ENCODE data around the gene KCNK10.
"Not testable (repeated sequence)": the region's sequence is repeated elsewhere in the genome, so short reads cannot be mapped to it uniquely, and the experiment has no call there.

The KCNK10 gene

DNA sequence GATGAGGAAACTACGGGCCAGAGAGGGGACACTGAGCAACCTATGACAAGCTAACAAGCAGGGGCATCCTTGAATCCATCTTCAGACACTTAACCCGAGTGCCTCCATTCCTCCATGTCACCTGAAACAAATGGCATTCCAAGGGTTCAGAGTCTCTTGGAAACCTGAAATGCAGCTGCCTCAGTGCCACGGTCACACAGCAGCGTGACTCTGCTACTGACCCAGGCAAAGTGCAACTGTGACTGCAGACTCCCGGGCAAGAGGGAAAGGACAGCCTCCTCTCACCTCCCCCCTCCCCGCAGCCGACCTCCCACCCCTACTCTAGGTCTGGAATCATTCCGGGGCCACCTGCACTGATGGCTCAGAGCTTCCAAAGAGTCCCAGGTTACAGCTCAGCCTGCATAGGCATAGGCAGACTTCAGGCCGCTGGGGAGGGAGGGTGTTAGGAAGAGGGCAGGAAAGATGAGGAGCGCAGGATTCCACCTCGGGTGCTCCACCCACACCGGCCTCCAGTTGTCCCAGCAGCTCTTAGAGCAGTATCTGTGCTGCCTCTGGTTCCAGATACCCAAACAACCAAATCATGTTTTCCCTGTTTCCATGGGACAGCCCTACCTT lies 53.2 kb downstream of the KCNK10 start:
- DNase-seq = no peak

DNA sequence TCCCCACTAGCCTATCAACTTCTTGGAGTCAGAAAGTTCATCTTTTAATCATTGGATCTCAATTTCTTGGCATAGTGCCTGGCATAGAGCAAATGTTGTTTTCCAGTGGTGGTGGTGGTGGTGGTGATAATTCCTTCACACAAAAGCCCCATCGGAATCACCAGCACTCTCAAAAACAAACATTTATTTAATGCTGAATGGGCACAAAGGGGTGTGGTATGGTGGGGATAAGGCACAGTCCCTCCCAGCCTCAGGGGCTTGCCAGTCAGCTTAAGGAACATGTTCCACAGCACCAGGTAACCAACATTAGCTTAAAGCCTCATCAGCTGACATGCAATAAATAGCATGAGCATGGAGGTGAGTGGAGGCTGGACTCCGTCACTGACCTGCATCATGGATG lies 56.6 kb downstream of the KCNK10 start:
- no peak for DNase-seq

DNA sequence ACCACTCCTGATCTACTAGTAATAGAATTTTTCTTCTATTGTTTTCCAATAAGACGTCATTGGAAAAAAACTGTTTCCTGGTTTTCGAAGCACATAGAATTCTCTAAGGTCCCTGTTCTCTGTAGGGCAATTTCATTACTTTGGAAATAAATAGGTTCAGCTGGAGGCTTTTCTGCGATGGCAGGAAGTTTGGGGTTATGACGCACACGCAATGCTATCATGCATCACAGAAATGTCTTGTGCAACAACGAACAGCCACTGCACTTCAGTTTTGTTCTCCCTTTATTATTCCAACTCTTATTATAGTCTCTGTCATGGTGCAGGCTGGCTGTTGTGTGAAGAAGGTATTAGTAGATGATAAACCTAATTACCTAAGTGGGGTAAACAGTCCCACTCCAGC lies 59.0 kb downstream of the KCNK10 start:
- no peak for DNase-seq

DNA sequence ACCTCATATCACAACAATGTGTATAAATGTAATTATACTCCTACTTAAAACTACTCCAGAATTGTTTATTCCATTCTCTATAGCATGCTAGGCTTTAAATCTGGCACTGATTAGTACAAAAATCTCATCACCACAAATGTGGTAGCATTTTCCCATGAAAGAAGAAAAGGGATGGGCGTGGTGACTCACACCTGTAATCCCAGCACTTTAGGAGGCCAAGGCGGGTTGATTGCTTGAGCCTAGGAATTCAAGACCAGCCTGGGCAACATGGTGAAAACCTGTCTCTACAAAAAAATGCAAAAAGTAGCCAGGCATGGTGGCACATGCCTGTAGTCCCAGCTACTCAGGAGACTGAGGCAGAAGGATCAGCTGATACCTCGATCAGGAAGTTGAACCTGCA lies 61.8 kb downstream of the KCNK10 start:
- not testable (repeated sequence) for DNase-seq

DNA sequence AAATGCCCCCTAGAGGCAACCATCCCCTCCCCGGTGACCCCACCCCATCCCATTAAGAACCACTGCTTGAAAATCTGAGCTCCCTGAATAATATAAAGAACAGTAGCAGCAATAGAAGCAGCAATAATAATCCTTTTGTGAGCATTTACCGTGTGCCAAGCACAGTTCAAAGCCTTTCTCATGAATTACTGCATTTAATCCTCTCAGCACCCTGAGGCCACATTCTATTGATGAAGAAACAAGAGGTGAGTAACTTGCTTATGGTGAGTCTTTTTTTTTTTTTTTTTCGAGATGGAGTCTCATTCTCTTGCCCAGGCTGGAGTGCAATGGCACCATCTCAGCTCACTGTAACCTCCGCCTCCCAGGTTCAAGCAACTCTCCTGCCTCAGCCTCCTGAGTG lies 65.0 kb downstream of the KCNK10 start:
- DNase-seq = no peak

DNA sequence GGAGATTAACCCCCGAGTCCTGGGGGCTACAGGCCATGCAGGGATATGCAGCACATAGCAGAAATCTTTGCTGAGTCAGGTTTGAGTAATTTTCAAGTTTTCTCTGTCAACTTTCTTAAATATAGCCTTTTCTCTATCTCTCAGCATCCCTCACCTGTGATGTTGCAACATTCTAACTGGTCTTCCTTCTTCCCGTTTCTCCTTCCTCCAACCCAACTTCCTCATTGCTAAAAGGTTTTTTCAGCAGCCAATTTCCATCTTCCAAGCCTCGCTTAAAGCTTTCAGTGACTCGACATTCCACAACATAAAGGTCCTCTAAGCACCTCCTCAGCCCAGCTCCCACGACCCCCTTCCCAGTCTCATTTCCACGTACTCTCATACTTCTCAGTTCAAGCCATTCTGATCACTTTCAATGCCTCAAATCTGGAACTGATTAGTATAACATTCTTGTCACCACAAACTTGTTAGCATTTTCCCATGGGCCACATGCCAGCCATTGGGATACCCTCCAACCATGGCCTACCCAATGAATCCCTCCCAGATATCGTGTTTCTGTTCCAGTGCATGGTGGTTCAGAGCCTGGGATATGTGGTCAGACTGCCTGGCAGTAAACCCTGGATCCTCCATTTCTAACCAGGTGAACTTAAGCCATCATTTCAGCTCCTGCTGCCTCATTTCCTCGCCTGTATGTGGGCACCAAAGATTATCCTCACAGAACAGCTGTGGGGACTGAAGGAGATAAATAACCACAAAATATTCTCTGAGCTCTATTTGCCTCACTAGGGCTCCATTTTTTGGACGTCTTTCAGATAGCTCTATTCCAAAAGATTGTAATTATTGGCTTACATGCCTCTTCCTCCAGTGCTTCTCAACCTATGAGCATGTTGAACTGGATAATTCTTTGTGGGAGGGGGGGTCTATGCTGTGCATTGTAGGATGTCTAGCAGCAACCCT lies 65.8 kb downstream of the KCNK10 start:
- no peak for DNase-seq

DNA sequence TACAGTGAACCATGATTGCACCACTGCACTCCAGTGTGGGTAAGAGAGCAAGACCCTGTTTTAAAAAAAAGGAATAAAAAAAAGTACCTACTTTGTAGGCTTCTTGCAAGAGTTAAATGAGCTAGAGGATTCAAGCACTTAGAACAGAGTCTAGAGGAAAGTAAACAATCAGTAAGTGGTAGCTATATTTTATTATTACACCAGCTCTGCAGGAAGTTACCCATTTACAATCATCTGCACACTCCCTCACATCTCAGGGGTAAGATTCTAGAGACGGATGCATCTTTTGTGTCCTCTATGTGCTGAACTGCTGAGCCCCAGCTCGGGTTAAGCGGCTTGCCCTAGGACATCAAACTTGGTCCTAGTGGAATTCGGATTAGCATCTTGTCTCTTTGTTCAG lies 67.3 kb downstream of the KCNK10 start:
- no peak for DNase-seq

DNA sequence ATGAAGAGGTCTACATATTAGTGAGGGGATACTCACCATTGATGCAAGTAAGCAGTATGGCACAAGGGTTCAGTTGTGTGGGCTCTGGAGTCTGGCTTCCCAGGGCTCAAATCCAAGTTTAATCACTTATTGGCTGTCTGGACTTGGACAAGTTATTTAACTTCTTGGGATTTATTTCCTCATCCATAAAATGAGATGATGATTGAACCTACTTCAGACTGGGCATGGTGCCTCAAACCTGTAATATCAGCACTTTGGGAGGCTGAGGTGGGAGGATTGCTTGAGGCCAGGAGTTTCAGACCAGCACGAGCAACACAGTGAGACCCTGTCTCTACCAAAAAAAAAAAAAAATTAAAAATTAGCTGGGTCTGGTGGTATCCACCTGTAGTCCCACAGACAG lies 67.9 kb downstream of the KCNK10 start:
- no peak for DNase-seq

DNA sequence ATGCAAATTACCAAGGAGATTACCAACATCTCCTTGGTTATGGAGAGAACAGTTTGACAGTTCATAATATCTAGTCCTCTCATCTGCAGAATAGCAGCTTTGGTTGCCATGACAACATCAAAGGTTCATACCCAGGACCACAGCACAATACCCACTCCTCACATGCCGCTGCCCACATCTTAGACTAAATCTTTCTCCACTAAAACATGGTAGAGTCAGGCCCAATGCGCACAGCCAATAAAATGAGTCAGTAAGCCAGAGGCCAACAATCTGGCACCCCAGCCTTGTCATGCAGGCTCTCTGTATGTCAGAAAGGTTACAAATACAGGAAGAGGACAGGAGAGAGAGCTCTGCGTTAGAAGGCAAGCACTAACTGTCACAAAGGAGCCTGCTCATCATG lies 70.6 kb downstream of the KCNK10 start:
- no peak for DNase-seq

DNA sequence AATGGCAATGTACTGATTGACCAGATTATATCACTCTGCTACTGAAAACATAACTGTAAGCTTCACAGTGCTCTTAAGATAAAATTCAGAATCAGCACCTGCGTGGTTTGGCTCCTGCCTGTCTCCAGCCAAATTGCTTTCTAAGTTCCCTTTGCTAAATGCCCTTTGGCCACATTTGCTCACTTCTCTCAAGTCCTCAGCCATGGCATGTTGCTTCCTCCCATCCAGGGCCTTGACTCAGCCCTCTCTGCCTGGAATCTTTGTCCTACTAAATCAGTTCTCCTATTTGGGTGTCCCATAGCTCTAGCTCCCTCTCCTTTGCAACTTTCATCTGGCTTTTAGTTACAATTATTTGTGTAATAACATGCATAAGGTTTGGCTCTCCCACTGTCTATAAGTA lies 71.4 kb downstream of the KCNK10 start:
- no peak for DNase-seq

DNA sequence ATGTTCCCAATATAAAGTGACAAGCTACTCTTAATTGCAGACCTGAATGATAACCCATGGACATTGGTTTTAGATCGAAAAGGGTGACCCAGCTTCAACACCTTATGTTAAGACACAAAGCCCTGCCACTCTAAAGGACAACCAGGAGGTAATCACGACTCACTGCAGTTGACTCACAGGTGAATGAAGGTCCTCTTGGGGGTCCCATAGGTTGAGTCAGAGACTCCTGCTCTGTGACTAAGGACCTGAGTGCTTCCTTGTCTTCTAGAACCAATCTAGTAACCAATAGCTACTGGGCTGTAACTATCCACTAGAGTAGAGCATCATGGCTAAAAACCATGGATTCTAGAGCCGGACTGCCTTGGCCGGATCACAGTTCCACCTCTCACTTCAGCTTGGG lies 73.8 kb downstream of the KCNK10 start:
- DNase-seq = no peak

DNA sequence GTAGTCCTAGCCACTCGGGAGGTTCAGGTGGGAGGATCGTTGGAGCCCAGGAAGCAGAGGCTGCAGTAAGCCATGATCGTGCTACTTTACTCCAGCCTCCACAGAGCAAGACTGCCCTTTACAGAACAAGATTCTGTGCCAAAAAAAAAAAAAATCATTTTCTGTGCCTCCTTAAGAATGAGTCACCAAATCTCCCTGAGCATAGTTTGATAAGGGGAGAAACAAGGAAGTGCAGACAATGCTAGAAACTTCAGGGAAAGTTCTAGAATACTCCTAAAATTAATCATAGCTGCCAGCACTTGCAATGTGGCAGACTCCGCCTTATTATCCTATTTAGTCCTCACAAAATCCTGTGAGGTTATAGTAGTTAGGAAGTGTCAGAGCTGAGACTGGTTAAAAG lies 74.5 kb downstream of the KCNK10 start:
- no peak for DNase-seq

DNA sequence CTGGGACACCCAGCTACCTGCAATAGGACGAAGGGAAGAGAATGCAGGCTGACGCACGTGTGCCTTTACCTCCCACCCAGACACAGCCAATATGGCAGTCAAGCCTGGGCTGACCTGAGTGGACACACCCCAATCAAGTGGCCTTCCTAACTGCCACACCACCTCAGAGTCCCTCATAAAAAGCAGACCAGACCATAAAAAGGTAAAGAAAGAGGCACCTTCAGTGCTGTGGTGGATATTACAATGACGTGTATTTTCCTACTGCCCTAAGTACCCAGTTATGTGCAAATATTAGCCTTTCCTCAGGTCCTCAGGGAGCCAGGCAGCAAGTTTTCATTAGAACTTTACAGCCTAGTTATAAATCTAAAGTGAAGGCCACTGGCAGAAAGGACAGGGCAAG lies 75.8 kb downstream of the KCNK10 start:
- no peak for DNase-seq

DNA sequence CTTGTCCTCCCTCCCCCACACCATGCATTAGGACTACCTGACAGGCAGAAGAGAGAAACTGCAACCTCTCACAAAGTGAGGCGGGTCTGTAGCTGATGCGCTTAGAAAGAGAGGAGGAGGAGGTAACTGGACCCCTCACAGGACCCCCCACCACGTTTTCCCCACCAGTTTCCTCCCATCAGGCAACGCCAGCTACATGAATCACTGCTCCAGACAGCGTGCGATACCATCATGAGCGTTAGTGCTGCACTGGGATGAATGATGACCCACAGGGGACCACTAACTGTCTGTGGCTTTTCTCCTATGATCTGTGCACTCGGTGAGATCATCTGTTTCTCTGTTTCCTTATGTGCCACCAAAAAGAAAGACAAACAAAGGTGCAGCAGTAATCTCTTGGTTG lies 77.7 kb downstream of the KCNK10 start:
- DNase-seq = no peak

DNA sequence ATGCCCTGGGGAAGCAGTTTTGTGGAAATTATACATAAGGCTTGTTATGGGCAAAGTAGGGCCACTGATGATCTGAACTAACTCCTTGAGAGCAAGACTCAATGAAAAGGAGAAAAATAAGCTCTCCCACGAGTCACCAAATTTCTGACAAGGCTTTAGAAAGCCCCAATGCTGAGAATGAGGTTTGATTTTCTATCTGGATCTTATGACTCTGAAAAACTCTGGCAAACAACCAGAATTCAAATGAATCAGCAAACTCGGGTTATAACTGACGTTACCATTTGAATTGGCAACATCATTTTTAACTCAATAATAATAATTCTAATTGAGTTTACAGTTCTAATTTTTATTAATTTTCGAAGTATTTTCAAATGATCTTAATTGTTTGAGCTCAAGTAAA lies 79.1 kb downstream of the KCNK10 start:
- DNase-seq = no peak

DNA sequence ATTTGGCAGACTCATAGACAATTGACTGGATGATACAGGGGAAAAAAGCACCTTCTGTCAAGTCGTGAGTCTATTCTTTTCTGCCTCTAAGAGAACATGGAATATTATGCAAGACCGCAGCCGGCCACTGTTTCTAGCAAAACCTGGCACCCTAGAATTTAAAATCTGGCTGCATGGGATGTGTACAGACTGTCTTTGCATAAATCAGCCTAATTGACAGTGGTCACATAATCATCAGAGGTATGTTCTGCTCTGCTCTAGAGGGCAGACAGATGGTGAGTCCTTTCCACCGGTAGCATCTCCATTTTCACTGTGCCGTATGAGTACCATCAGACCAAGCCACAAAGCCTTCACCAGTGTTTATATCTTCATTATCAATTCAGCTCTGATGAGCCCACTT lies 80.6 kb downstream of the KCNK10 start:
- DNase-seq = no peak

DNA sequence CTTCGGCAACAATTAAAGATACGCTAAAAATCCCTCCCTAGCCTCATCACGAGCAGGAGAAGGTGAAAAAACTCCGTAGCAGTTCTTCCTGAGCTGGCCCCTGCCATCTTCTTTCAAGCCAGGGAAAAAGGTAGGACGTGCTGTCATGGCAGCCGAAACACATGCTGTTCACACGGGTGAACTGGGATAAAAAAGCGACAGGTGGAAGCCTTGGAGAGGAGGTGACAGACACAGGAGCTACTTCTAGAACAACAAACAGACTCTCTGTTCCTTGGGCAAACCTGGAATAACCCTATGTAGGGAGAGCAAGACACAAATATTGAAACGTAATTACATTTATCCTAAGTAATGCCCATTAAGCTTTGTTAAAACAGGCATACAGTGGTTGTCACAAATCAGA lies 81.3 kb downstream of the KCNK10 start:
- DNase-seq = no peak

DNA sequence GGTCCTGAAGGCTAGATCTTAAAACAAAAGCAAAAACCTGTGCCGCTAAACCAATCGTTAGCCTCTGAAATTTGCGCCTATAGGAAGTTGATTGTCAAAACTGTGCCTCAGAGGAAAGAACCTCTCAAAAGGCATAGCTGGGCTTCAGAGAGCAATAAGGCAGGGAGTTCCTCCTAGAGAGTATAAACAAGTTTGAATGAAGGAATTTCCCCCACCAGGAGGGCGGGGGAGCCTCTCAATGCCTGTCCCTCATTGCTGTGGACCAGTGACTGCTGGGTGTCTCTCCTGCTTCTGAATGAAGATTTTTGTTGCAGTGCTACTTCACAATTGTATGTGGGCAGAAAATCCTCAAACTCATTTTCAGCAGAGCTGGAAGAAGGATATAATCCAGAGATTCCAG lies 88.6 kb downstream of the KCNK10 start:
- no peak for DNase-seq

DNA sequence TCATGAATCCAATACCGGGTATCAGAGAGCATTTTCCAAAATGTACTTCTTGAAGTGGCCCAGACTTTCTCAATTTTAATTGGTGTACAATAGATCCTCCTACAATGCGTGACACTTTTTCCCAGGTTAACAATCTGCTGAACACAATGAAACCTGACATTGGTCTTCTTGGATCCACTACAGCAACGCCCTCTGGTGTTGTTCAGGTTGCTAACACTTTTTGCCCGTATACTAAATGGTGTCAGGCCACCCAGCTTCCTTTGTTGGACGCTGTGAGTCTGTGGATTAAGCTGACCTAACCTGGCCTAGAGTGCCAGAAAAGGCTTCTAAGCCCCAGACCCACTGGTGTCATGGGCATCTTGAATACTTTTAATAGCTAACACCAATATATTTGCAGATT lies 89.2 kb downstream of the KCNK10 start:
- DNase-seq = no peak

DNA sequence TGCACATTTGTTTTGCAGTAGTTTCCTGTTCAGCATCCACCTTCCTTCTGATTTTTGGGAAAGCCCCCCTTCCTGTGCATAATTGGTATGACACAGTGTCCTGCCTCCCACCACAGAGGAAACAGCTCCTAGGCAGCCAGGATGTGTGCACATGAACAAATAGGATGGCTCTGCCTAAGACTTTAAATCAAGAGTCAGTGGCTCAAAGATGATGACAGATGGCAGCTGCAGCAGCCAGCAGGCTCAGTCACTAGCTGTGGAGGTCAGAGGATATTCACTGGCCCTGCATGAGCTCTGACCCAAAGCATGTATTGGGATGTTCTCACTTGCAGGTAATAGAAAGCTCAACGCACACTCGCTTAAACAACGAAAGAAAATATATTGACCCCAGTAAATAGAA lies 90.3 kb downstream of the KCNK10 start:
- DNase-seq = no peak

DNA sequence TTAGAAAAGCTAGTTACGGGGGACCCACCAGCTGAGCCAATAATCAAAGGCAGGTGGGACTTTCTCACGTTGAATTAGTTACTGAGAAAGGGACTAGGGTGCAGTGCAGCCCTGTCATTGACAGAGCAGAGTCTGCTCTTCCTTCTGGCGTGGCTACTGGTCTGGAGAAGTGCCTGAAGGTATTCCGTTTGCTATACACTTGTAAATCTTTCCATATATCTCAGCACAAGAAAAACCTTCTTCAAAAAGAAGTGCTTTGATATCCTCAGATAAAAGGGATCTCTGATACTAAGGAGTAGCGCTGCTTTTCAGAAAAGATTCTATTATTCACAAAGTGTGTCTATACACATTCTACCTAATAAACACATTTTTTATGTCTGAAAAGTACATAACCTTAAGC lies 91.5 kb downstream of the KCNK10 start:
- DNase-seq = no peak

DNA sequence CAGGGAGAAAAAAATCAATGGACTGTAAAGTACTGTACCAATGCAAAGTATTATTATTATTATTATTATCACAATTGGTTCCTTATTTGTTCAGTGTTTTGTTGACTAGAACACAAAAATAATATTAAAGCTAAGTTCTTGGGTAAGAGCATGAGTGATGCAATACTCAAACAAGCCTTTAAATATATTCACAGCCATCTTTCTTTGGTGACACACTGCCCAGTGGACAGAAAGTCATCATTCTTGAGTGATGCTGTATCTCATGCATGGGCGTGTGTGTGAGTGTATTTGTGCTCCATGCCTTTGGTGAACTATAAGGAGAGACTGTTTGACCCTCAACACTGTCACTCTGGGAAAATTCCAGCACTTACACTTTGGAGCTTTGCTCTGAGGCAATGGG lies 93.6 kb downstream of the KCNK10 start:
- no peak for DNase-seq

DNA sequence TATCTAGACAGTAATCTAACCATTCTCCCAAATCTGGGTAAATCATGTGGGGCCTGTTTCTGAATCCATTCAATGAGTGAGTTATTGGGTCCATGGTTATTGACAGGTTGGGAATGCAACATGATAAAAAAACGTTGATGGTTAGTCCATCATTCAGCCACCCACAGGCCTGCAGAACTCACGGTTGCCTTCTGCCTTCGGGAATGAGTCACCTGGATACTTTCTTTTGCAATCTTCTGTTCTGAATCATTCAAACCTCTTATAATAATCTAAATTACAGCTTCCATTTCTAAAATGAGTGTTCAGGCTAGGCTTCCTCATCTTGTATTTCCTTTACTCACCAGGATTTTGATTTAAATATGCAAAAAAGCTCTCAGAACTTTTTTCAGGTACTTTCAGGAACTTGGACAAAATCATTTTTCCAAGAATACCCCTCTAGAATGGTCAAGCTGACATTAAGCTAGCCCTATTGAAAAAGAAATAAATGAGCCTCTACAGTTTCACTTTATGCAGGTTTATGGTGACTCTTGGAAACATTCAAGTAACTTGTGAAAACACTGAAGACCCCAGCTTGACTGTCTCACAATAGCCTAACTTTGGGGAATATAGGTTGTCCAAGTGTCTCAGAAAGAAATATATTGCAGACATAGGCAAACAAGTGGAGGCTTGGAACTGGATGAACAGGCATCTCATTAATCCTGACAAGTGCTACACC lies 94.4 kb downstream of the KCNK10 start:
- DNase-seq = no peak

DNA sequence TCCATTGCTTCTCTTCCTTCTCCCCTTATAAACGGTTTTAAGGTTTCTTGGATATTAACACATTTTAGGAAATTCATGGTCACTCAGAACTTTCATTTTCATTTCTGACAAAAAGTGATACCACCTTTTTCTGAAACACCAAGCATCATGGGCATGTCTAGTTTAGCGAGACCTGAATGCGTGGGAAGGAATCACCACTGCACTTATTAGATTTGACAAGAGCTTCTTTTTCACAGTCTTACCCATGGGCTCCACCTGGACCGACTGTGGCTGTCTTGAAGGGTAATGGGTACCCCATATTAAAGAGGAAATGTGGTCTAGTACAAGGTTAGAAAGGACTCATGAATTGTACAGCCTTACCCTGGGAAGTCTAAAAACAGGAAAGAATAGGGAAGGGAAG lies 95.4 kb downstream of the KCNK10 start:
- no peak for DNase-seq

Measured in CD4-positive, alpha-beta T cell treated with Interleukin-1 beta for 1 hour (primary cell).